Naive B cell (primary cell): ENCODE data around the gene FXR1. TPM values are rescaled to one million over a fixed set of nuclear protein-coding genes. Genes with fewer than 3 reads are reported as not detected.

Source experiments
- ATAC-seq, 2 donors: fragments of 150-1000 bp; cut with Tn5 transposase; 2 replicates each; pipeline ENCODE4 v1.10.0; 2021; ENCODE audit warnings: low read depth in 2 of 2, mild to moderate bottlenecking in 2 of 2, moderate library complexity in 2 of 2
- DNase-seq: peaks from one replicate; pipeline ENCODE4 v3.0.0; 2022
- H3K27ac Mint-ChIP-seq, 6 donors: one replicate each; pipeline ENCODE4 v1.8.0; 2020 to 2022; ENCODE audit warnings: mild to moderate bottlenecking in 6 of 6, mixed read lengths in 6 of 6, moderate library complexity in 5 of 6, inconsistent platforms in 2 of 6
- H3K27me3 Mint-ChIP-seq, 3 donors: one replicate each; pipeline ENCODE4 v1.8.0; 2021 to 2022; ENCODE audit warnings: mixed read lengths in 3 of 3, mild to moderate bottlenecking in 1 of 3
- H3K36me3 Mint-ChIP-seq, 2 donors: one replicate each; pipeline ENCODE4 v1.8.0; 2020 to 2022; ENCODE audit warnings: mixed read lengths in 2 of 2, inconsistent platforms in 1 of 2, mild to moderate bottlenecking in 1 of 2
- H3K4me1 Mint-ChIP-seq, 3 donors: one replicate each; pipeline ENCODE4 v1.8.0; 2020 to 2022; ENCODE audit warnings: mixed read lengths in 3 of 3, inconsistent platforms in 1 of 3, mild to moderate bottlenecking in 1 of 3, moderate library complexity in 1 of 3
- H3K4me3 Mint-ChIP-seq, 8 donors: one replicate each; pipeline ENCODE4 v1.8.0; 2020 to 2022; ENCODE audit warnings: mild to moderate bottlenecking in 8 of 8, mixed read lengths in 8 of 8, moderate library complexity in 8 of 8, inconsistent platforms in 2 of 8
- H3K9me3 Mint-ChIP-seq, 7 donors: one replicate each; pipeline ENCODE4 v1.8.0; 2020 to 2022; ENCODE audit warnings: mixed read lengths in 7 of 7, mild to moderate bottlenecking in 5 of 7, inconsistent platforms in 2 of 7, moderate library complexity in 1 of 7
- polyA plus RNA-seq, 6 donors: library from polyadenylated mRNA; unstranded; fragments of 300-500 nt; fragmentation: Illumina TruSeq; gene quantifications; one replicate each; pipeline ENCODE4 v1.2.3, GENCODE V29; 2021; ENCODE audit warnings: low read depth in 6 of 6

Gene FXR1
- polyA plus RNA-seq, 6 donors from 2014 or later = 41.0 to 53.2 (median 45.7) TPM

DNA sequence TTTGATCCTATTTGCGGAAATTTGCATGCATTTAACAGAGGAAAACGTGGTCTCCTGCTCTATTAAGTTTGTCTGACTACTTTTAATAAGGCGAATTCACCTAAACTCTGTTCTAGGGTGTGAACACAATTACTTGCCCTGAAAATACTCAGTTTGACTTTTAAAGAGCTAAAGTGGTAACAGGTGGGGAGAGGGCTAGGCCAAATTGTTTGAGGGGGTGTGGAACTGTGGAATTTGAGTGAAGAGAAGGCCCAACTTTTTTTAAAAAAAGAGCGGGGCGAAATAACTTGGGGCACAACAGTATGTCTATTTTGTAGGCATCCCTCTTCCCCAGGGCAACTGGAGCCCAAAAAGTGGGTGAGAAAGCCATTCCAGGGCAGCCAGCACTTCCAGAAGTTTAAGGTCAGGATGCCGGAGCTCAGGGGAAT, 580 bp upstream of the FXR1 start:
- Mint-ChIP-seq H3K9me3 (no peaks in the 10 kb centered on the region), H3K27me3 (no peaks in the 10 kb centered on the region), H3K4me3 (peak overlapping the region; percentile 83 to 98 (median 96)), H3K27ac (peak overlapping the region; percentile 95 to 98 (median 98)), H3K4me1 (peaks cover 32 to 60% (median 38%) of the 10 kb centered on the region in 3 donors), H3K36me3 (no peaks in the 10 kb centered on the region)
- ATAC-seq = peak; percentile 1 to 3
- no peak for DNase-seq

DNA sequence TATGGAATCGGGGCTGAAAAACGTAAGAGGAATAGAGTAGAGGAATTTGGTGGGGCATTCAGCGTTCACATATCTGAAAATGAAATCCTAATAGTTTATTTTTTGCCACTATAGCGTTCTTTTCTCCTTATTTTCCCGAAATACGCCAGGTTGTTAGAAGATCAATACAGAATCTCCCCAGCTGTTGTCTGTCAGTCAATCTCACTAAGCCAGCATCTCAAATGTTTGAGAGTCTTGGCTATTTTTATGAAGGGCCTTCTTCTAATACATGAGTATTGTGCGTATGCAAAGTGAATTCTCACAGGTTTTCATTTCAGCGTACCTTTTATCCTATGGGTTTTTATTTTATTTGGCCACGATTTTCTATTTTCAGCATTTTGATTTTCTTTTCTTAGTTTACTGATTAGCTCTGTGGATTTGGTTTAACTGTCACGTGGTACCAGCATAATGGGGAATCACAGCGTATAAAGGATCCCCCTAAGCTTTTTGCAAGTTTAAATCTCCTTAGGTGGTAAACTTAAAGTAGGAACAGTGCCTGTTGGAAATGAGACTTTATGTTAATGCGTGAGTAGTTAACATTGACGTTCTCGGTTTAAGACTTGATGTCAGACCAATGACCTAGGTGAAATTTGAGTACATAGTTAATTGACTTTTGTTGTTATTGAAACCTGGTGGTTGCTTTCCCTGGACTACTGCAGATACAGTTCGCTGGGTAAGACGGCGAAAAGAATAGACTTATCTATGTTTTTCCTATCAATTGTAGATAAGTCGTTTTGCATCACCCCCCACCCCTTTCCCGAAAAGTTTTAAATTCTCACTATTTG, 1.3 kb downstream of the FXR1 start:
- H3K4me1 Mint-ChIP-seq = peaks cover 32 to 76% (median 44%) of the 10 kb centered on the region in 3 donors
- H3K4me3 Mint-ChIP-seq = peak overlapping the region; percentile 83 to 98 (median 96)
- no peaks in the 10 kb centered on the region for H3K36me3 Mint-ChIP-seq
- no peaks in the 10 kb centered on the region for H3K27me3 Mint-ChIP-seq
- ATAC-seq (no peak), DNase-seq (no peak)
- H3K9me3 Mint-ChIP-seq = no peaks in the 10 kb centered on the region
- H3K27ac Mint-ChIP-seq = peak overlapping the region; percentile 82 to 98 (median 97)

- no peak overlapping the region for H3K27ac Mint-ChIP-seq
- peaks cover 21 to 87% (median 66%) of the 10 kb centered on the region in 3 donors for H3K4me1 Mint-ChIP-seq
- no peaks in the 10 kb centered on the region for H3K27me3 Mint-ChIP-seq
- no peak overlapping the region for H3K4me3 Mint-ChIP-seq
- ATAC-seq (no peak), DNase-seq (no peak)
- no peaks in the 10 kb centered on the region for H3K9me3 Mint-ChIP-seq
- H3K36me3 Mint-ChIP-seq = no peaks in the 10 kb centered on the region
Observed at GRCh38 chr3:180918542-180918941, 6.1 kb downstream of the FXR1 start.

GRCh38 chr3:180922242-180922641, 9.8 kb downstream of the FXR1 start:
- ATAC-seq = no peak
- DNase-seq = no peak
- no peak overlapping the region for H3K4me3 Mint-ChIP-seq
- no peaks in the 10 kb centered on the region for H3K9me3 Mint-ChIP-seq
- H3K27me3 Mint-ChIP-seq = no peaks in the 10 kb centered on the region
- H3K4me1 Mint-ChIP-seq = peaks cover 11 to 80% (median 66%) of the 10 kb centered on the region in 3 donors
- no peaks in the 10 kb centered on the region for H3K36me3 Mint-ChIP-seq
- H3K27ac Mint-ChIP-seq = peak overlapping the region in 5 of 6 donors; percentile 31 to 64 (median 56)

DNA sequence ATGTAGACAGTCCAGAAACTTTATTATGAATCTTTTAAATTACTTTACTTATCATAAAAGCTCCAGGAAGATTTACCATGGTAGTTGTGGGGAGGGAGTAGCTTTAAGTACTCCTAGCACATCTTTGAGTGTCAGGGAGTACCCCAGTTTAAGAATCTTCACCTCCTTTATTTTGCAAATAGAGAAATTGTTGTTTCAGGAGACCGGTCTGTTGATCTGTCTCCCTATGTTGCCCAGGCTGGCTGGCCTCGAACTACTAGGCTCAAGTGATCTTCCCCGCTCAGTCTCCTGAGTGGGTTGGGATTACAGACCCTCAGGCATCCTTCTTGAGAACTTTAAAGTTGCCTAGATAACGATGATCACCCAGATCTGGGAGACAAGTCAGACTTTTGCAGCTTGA, 11.1 kb downstream of the FXR1 start:
- H3K9me3 Mint-ChIP-seq = no peaks in the 10 kb centered on the region
- H3K4me3 Mint-ChIP-seq = no peak overlapping the region
- DNase-seq (no peak), ATAC-seq (no peak)
- no peaks in the 10 kb centered on the region for H3K36me3 Mint-ChIP-seq
- peaks cover 11 to 72% (median 67%) of the 10 kb centered on the region in 3 donors for H3K4me1 Mint-ChIP-seq
- H3K27ac Mint-ChIP-seq = peak overlapping the region in 2 of 6 donors; percentile 31 to 36
- no peaks in the 10 kb centered on the region for H3K27me3 Mint-ChIP-seq

GRCh38 chr3:180926526-180926925, 14.1 kb downstream of the FXR1 start:
- Mint-ChIP-seq H3K9me3 (no peaks in the 10 kb centered on the region), H3K27ac (no peak overlapping the region), H3K4me1 (peaks cover 23 to 77% (median 70%) of the 10 kb centered on the region in 3 donors), H3K4me3 (no peak overlapping the region), H3K36me3 (no peaks in the 10 kb centered on the region), H3K27me3 (no peaks in the 10 kb centered on the region)
- ATAC-seq (no peak), DNase-seq (no peak)

GRCh38 chr3:180929376-180929775, 16.9 kb downstream of the FXR1 start:
- Mint-ChIP-seq H3K27ac (peak overlapping the region in 2 of 6 donors; percentile 41 to 44), H3K27me3 (no peaks in the 10 kb centered on the region), H3K4me1 (peaks cover 26 to 58% (median 48%) of the 10 kb centered on the region in 3 donors), H3K4me3 (no peak overlapping the region), H3K9me3 (no peaks in the 10 kb centered on the region), H3K36me3 (no peaks in the 10 kb centered on the region)
- DNase-seq (no peak), ATAC-seq (no peak)

GRCh38 chr3:180930526-180930925, 18.1 kb downstream of the FXR1 start:
- Mint-ChIP-seq H3K27me3 (no peaks in the 10 kb centered on the region), H3K36me3 (peaks cover 0 to 4% of the 10 kb centered on the region in 2 donors), H3K27ac (peak overlapping the region in 4 of 6 donors; percentile 54 to 82 (median 74)), H3K9me3 (no peaks in the 10 kb centered on the region), H3K4me1 (peaks cover 24 to 48% (median 44%) of the 10 kb centered on the region in 3 donors), H3K4me3 (peak overlapping the region in 1 of 8 donors; percentile 17)
- ATAC-seq = no peak
- DNase-seq = no peak

DNA sequence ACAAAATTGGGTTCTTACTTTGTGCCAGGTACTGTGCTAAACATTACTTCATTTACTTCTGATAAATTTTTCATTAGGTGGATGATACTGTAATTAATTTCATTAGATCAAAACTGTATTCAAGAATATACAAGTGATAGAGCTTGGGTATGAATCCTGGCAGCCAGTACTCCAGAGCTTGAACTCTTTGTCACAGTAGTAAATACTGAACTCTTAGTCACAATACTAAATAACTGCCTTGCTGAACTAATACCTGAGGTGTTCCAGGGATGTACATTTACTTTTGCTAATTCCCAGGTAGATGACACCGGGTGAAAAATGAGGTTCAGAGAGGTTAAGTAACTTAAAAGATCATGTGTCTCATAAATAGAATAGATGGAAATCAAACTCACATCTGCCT, 20.3 kb downstream of the FXR1 start:
- Mint-ChIP-seq H3K27ac (no peak overlapping the region), H3K9me3 (no peaks in the 10 kb centered on the region), H3K27me3 (no peaks in the 10 kb centered on the region), H3K4me3 (no peak overlapping the region), H3K36me3 (peaks cover 6 to 7% of the 10 kb centered on the region in 2 donors), H3K4me1 (peaks cover 24 to 39% (median 29%) of the 10 kb centered on the region in 3 donors)
- DNase-seq (no peak), ATAC-seq (no peak)

DNA sequence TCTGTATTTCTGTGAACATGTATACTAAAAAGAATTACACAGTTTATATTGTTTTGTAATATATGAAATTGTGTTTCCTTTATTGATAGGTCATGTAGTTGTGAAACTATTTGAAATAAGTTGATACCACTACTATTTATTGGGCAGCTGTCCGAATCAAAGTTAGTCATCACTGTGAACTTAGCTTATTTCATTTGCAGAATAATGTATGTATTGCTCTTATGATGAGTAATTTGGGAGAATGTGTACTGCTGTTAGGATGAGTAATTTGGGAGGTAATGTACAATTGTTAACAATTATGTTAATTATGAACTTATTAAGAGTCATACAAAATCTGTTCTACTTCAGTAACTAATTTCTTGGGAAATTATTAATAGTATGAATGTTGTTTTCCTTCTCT, 22.2 kb downstream of the FXR1 start:
- no peak overlapping the region for H3K27ac Mint-ChIP-seq

DNA sequence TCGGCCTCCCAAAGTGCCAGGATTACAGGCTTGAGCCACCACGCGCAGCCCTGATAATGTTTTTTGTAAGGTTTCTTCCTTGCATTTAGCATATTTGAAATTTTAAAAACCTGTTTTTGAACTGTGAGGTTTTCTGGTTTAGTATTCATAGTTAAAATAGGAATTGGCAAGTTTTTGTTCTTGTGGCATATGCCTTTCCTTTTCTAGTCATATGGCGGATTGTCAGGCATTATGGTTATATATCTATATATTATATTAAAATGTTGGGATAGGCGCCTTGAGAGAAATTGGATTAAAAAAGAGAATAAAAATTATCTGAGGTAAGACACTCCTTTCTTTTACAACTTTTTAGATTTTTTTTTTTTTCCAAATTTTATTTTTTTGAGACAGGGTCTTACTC, 28.4 kb downstream of the FXR1 start:
- H3K4me1 Mint-ChIP-seq = peaks cover 0 to 6% (median 0%) of the 10 kb centered on the region in 3 donors
- peaks cover 7 to 18% of the 10 kb centered on the region in 2 donors for H3K36me3 Mint-ChIP-seq
- no peaks in the 10 kb centered on the region for H3K9me3 Mint-ChIP-seq
- no peak overlapping the region for H3K4me3 Mint-ChIP-seq
- peak overlapping the region in 1 of 6 donors; percentile 44 for H3K27ac Mint-ChIP-seq
- DNase-seq = no peak
- ATAC-seq = no peak
- H3K27me3 Mint-ChIP-seq = no peaks in the 10 kb centered on the region

More for the DNA sequence above, 22.2 kb downstream of the FXR1 start:
- DNase-seq = no peak
- Mint-ChIP-seq H3K4me3 (no peak overlapping the region), H3K27me3 (no peaks in the 10 kb centered on the region), H3K36me3 (peaks cover 6 to 7% of the 10 kb centered on the region in 2 donors), H3K9me3 (no peaks in the 10 kb centered on the region), H3K4me1 (peaks cover 19 to 25% (median 24%) of the 10 kb centered on the region in 3 donors)
- no peak for ATAC-seq

- Mint-ChIP-seq H3K36me3 (peaks cover 34 to 36% of the 10 kb centered on the region in 2 donors), H3K4me3 (no peak overlapping the region), H3K27ac (peak overlapping the region in 5 of 6 donors; percentile 19 to 52 (median 40)), H3K27me3 (no peaks in the 10 kb centered on the region), H3K4me1 (peaks cover 9 to 21% (median 15%) of the 10 kb centered on the region in 3 donors), H3K9me3 (no peaks in the 10 kb centered on the region)
- peak; percentile 14 for DNase-seq
- peak; percentile 73 to 74 for ATAC-seq
Observed at GRCh38 chr3:180947761-180948390, 35.4 kb downstream of the FXR1 start.

GRCh38 chr3:180959691-180960090, 47.2 kb downstream of the FXR1 start:
- Mint-ChIP-seq H3K27ac (peak overlapping the region in 2 of 6 donors; percentile 55 to 84), H3K4me3 (no peak overlapping the region), H3K4me1 (peaks cover 0 to 9% (median 0%) of the 10 kb centered on the region in 3 donors), H3K36me3 (peaks cover 39 to 47% of the 10 kb centered on the region in 2 donors), H3K27me3 (no peaks in the 10 kb centered on the region), H3K9me3 (peaks cover 0 to 3% (median 0%) of the 10 kb centered on the region in 7 donors)
- ATAC-seq (no peak), DNase-seq (no peak)
